Stimulated activated naive CD4-positive, alpha-beta T cell (primary cell): Measurements from ENCODE around the gene MCEMP1.
A peak's percentile ranks its signal among the peaks of the same experiment; 100 is the strongest.

Experiments used
- DNase-seq, 6 experiments: peaks; one replicate each; lab custom pipeline; 2025; lab: John Stamatoyannopoulos, UW

The MCEMP1 gene

GRCh38 chr19:7670790-7671189, 6.1 kb upstream of the MCEMP1 start:
- DNase-seq, result no peak

GRCh38 chr19:7672522-7672921, 4.4 kb upstream of the MCEMP1 start:
- no peak for DNase-seq

- DNase-seq, result no peak
Measured at GRCh38 chr19:7674010-7675005, 2.6 kb upstream of the MCEMP1 start.

- no peak for DNase-seq
Measured at GRCh38 chr19:7676376-7676775, 514 bp upstream of the MCEMP1 start.

- DNase-seq, result no peak
Measured at GRCh38 chr19:7677669-7678311, 900 bp downstream of the MCEMP1 start.

GRCh38 chr19:7678971-7679751, 2.3 kb downstream of the MCEMP1 start:
- DNase-seq, result peak; percentile 54 to 81 (median 66)

- DNase-seq, result no peak
Measured at GRCh38 chr19:7679771-7680605, 3.1 kb downstream of the MCEMP1 start.

GRCh38 chr19:7680606-7681339, 3.9 kb downstream of the MCEMP1 start, which contains the start of gene TRAPPC5:
TSS of gene TRAPPC5 (plus strand) at chr19:7680833. CDS start at chr19:7682254, 1,421 bp downstream.
- DNase-seq, result peak; percentile 71 to 90 (median 82)

- peak; percentile 69 to 86 (median 80) for DNase-seq
Measured at GRCh38 chr19:7681340-7682174, 4.7 kb downstream of the MCEMP1 start.

GRCh38 chr19:7682175-7682855, 5.4 kb downstream of the MCEMP1 start:
- DNase-seq, result no peak

- no peak for DNase-seq
Measured at GRCh38 chr19:7685546-7686445, 8.9 kb downstream of the MCEMP1 start.

GRCh38 chr19:7687177-7687576, 10.3 kb downstream of the MCEMP1 start:
- DNase-seq, result no peak

- DNase-seq, result no peak
Measured at GRCh38 chr19:7689165-7689564, 12.3 kb downstream of the MCEMP1 start.

- DNase-seq, result no peak
Measured at GRCh38 chr19:7690779-7691258, 13.9 kb downstream of the MCEMP1 start.

GRCh38 chr19:7691497-7691896, 14.6 kb downstream of the MCEMP1 start:
- DNase-seq, result no peak

GRCh38 chr19:7692417-7693088, 15.7 kb downstream of the MCEMP1 start:
- no peak for DNase-seq

- no peak for DNase-seq
Measured at GRCh38 chr19:7694499-7694898, 17.6 kb downstream of the MCEMP1 start.
